ENCODE data around the gene ABCD4.

DNA sequence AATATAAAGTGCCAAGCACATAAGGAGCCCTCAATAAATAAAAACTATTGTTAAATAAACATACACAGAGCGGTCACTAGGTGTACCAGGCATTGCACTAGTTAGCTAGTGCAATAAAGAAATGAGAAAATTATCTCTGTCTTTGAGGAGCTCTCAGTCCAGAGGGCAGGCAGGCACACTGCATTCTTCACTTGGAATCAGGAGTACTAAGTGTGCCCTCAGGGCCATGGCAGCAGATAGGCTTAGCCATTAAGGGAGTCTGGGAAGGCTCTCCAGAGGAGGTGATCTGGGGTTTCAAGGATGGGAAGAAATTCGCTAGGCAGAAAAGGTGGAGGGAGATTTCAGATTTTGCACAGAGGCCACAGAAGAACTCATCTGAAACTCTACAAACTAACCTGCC, 9.1 kb downstream of the ABCD4 start:
- TF ChIP-seq, protein P1, sequence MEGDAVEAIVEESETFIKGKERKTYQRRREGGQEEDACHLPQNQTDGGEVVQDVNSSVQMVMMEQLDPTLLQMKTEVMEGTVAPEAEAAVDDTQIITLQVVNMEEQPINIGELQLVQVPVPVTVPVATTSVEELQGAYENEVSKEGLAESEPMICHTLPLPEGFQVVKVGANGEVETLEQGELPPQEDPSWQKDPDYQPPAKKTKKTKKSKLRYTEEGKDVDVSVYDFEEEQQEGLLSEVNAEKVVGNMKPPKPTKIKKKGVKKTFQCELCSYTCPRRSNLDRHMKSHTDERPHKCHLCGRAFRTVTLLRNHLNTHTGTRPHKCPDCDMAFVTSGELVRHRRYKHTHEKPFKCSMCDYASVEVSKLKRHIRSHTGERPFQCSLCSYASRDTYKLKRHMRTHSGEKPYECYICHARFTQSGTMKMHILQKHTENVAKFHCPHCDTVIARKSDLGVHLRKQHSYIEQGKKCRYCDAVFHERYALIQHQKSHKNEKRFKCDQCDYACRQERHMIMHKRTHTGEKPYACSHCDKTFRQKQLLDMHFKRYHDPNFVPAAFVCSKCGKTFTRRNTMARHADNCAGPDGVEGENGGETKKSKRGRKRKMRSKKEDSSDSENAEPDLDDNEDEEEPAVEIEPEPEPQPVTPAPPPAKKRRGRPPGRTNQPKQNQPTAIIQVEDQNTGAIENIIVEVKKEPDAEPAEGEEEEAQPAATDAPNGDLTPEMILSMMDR (IDR thresholded peaks at IDR 0.05): no peak
- TF ChIP-seq ZFX (IDR thresholded peaks at IDR 0.05; ENCODE audit: borderline replicate concordance): no peak
